ENCODE measurements around the gene XIAP.
A peak's percentile ranks its signal among the peaks of the same experiment; 100 is the strongest.
"Not testable (repeated sequence)": the region's sequence is repeated elsewhere in the genome, so short reads cannot be mapped to it uniquely, and the experiment has no call there.

XIAP gene

GRCh38 chrX:123859846-123860838 lies at the start of gene XIAP:
XIAP (plus strand) TSS chrX:123860053; CDS start chrX:123885663, 25,610 bp downstream.
- DNase-seq = peak; percentile 34 to 55

GRCh38 chrX:123814343-123814742 lies 45.5 kb upstream of the XIAP start:
- no peak for DNase-seq

GRCh38 chrX:123814934-123815394 lies 44.9 kb upstream of the XIAP start:
- not testable (repeated sequence) for DNase-seq

- no peak for DNase-seq
These were observed 42.5 kb upstream of the XIAP start for GRCh38 chrX:123817288-123817894.

- DNase-seq = no peak
These were observed 41.6 kb upstream of the XIAP start for GRCh38 chrX:123818243-123818642.

- DNase-seq = no peak
These were observed 36.9 kb upstream of the XIAP start for GRCh38 chrX:123822965-123823364.

- DNase-seq = no peak
These were observed 29.5 kb upstream of the XIAP start for GRCh38 chrX:123830309-123830708.

- DNase-seq = peak; percentile 14 to 22
These were observed 26.5 kb upstream of the XIAP start for GRCh38 chrX:123833387-123833786.

- no peak for DNase-seq
These were observed 25.7 kb upstream of the XIAP start for GRCh38 chrX:123834116-123834515.

GRCh38 chrX:123835661-123836371 lies 24.0 kb upstream of the XIAP start:
- no peak for DNase-seq

- not testable (repeated sequence) for DNase-seq
These were observed 14.7 kb upstream of the XIAP start for GRCh38 chrX:123845129-123845528.

GRCh38 chrX:123846577-123847038 lies 13.2 kb upstream of the XIAP start:
- DNase-seq = no peak

GRCh38 chrX:123847056-123847455 lies 12.8 kb upstream of the XIAP start:
- DNase-seq = no peak

GRCh38 chrX:123849096-123849495 lies 10.8 kb upstream of the XIAP start:
- DNase-seq = no peak

GRCh38 chrX:123849906-123850305 lies 9.9 kb upstream of the XIAP start:
- DNase-seq = not testable (repeated sequence)

GRCh38 chrX:123851079-123851478 lies 8.8 kb upstream of the XIAP start:
- no peak for DNase-seq

GRCh38 chrX:123854329-123854728 lies 5.5 kb upstream of the XIAP start:
- DNase-seq = no peak

- peak in 1 of 2 donors; percentile 34 for DNase-seq
These were observed 426 bp upstream of the XIAP start for GRCh38 chrX:123859409-123859845.

- no peak for DNase-seq
These were observed 1.1 kb downstream of the XIAP start for GRCh38 chrX:123860983-123861382.

GRCh38 chrX:123869488-123869887 lies 9.6 kb downstream of the XIAP start:
- DNase-seq = no peak

GRCh38 chrX:123871309-123871708 lies 11.5 kb downstream of the XIAP start:
- no peak for DNase-seq

GRCh38 chrX:123873956-123874355 lies 14.1 kb downstream of the XIAP start:
- no peak for DNase-seq

- no peak for DNase-seq
These were observed 16.3 kb downstream of the XIAP start for GRCh38 chrX:123876177-123876576.
